HG03139 (cell line): ENCODE measurements around the gene P3R3URF.
"Not testable (repeated sequence)": the region's sequence is repeated elsewhere in the genome, so short reads cannot be mapped to it uniquely, and the experiment has no call there.

Experiments used
- ATAC-seq: cut with Tn5 transposase; IDR thresholded peaks from one replicate; pipeline ENCODE4 v1.9.1; 2021; ENCODE audit not compliant: unreplicated experiment

The P3R3URF gene

GRCh38 chr1:46176211-46176865, at the start of gene P3R3URF:
Gene P3R3URF (minus strand): TSS chr1:46176488. CDS start chr1:46176471, 17 bp downstream.
- no peak for ATAC-seq

GRCh38 chr1:46224966-46225365, 48.7 kb upstream of the P3R3URF start:
- no peak for ATAC-seq

GRCh38 chr1:46223472-46223943, 47.2 kb upstream of the P3R3URF start:
- ATAC-seq, result peak; percentile 75

- not testable (repeated sequence) for ATAC-seq
Measured at GRCh38 chr1:46223055-46223454, 46.8 kb upstream of the P3R3URF start.

GRCh38 chr1:46221749-46222148, 45.5 kb upstream of the P3R3URF start:
- ATAC-seq, result no peak

- ATAC-seq, result no peak
Measured at GRCh38 chr1:46220808-46221207, 44.5 kb upstream of the P3R3URF start.

GRCh38 chr1:46219551-46220520, 43.5 kb upstream of the P3R3URF start:
- no peak for ATAC-seq

GRCh38 chr1:46218443-46218842, 42.2 kb upstream of the P3R3URF start:
- ATAC-seq, result no peak

GRCh38 chr1:46215504-46215903, 39.2 kb upstream of the P3R3URF start:
- no peak for ATAC-seq

GRCh38 chr1:46211051-46211450, 34.8 kb upstream of the P3R3URF start:
- no peak for ATAC-seq

- no peak for ATAC-seq
Measured at GRCh38 chr1:46210561-46210960, 34.3 kb upstream of the P3R3URF start.

- no peak for ATAC-seq
Measured at GRCh38 chr1:46206399-46206798, 30.1 kb upstream of the P3R3URF start.

- ATAC-seq, result no peak
Measured at GRCh38 chr1:46205791-46206190, 29.5 kb upstream of the P3R3URF start.

GRCh38 chr1:46205141-46205540, 28.9 kb upstream of the P3R3URF start:
- ATAC-seq, result no peak

GRCh38 chr1:46204406-46204742, 28.1 kb upstream of the P3R3URF start:
- ATAC-seq, result no peak

- no peak for ATAC-seq
Measured at GRCh38 chr1:46203738-46204405, 27.6 kb upstream of the P3R3URF start.

- ATAC-seq, result no peak
Measured at GRCh38 chr1:46199233-46199749, 23.0 kb upstream of the P3R3URF start.

GRCh38 chr1:46197964-46198811, 21.9 kb upstream of the P3R3URF start, which contains the start of gene POMGNT1:
Gene POMGNT1 (minus strand): TSS chr1:46198434. CDS start chr1:46197821, 613 bp downstream.
- ATAC-seq, result peak; percentile 78

- no peak for ATAC-seq
Measured at GRCh38 chr1:46197560-46197963, 21.3 kb upstream of the P3R3URF start.

GRCh38 chr1:46196609-46197008, 20.3 kb upstream of the P3R3URF start:
- ATAC-seq, result no peak
